GM18517 (cell line): ENCODE measurements around the gene DHX30.
"Not testable (repeated sequence)": the region's sequence is repeated elsewhere in the genome, so short reads cannot be mapped to it uniquely, and the experiment has no call there.

ENCODE experiments used
- ATAC-seq: cut with Tn5 transposase; IDR thresholded peaks from one replicate; pipeline ENCODE4 v1.9.1; 2021; ENCODE audit warnings: mild to moderate bottlenecking, moderate library complexity; ENCODE audit not compliant: unreplicated experiment

DHX30 gene

DNA sequence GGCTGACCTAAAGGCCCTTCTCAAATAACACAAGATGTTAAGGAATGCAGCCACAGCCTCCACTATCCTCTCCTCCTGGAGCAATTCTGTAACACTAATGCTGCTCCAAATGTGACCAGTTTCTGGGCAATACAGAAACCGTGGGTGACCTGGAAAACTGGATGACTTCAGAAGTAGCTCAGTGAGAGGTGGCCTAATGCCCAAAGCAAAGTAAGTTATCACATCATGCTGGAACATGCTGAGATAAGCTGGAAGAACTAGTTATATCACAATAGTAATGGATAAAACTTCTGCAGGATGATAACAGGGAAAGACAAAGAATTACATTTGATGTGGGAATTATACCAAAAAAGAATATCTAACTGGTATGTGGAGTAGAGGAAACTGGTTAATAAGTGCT lies 72.0 kb downstream of the DHX30 start:
- no peak for ATAC-seq

DNA sequence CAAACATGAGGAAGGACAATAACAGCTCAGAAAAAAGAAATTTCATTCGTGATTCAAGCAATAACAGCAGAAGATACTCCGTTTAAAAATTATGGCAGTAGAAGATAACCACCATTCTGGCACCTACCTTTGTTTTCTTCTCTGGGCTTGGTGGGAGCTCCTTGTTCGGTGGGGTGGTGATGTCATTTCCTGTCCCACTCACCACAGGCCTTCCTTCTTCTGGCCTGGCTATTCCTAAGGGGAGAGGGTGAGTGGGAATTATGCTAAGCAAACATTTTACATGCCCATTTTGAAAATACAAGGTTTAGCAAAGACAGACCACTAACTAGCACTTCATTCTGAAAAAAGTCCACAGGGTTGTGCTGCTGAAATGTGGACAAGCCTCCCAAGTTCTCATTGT lies 74.4 kb downstream of the DHX30 start:
- ATAC-seq: no peak

DNA sequence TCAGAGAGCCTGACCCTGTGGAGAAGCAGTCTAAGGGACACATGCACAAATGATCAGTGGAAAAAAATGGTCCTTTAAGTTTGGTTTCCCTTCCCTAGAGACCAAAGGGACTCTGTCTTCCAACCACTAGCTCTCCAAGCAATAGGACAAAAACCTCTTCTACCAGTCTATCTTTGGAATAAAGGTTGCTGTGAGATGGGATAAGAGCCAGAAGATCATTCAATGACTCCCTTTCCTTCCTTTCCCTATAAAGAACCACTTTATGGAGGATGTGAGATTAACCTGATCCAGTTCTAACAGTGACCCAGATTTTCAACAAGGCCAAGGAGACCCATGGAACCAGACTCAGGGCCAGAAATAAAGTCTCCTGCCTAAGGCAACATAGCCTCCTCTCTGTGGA lies 74.8 kb downstream of the DHX30 start:
- ATAC-seq: no peak

DNA sequence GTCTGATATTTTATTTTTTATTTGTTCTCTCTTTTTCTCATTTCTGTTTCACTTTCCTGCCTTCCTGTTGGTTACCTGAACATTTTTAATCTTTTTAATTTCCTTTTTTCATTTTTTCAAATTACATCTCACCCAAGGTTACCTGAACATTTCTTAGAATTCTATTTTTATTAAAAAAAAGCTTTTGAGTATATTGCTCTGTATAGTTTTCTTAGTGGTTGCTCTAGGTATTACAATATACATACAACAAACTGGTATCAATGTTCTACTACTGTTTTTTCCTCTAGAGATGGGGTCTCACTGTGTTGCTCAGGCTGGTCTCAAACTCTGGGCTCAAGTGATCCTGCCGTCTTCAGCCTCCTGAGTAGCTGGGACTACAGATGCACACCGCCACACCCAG lies 79.4 kb downstream of the DHX30 start:
- ATAC-seq: no peak

DNA sequence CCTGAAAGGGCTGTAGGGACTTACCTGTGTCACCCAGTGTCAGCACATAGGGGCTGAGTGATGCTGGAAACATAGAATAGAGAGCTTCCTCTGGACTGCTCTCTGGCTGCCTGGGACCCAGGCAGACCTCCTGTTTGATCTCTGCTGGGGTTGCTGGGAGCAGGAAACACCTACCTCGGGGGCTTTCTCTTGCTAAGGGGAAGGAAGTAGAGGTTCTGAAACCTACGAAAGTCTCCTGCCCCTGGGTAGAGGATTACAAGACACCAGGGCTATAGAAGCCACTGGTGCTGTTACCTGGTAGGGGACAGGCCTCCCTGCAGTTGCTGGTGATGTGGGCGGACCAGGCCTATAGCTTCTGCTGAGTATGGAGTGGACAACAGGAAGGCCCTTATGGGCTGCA lies 81.7 kb downstream of the DHX30 start:
- no peak for ATAC-seq

DNA sequence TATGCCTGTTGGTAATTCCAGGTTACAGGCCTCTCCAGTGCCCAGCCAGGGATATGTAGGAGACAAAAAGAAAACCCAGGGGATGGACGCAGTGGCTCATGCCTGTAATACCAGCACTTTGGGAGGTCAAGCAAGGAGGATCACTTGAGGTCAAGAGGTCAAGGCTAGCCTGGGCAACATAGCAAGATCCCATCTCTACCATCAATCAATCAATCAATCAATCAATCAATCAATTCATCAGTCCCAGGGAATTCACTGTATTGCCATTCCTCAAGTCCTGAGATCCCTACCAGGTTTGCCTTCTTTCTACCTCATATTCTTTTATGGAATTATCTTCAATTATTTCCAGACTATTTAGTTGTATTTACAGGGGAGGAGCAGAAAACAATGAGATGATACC lies 82.2 kb downstream of the DHX30 start:
- no peak for ATAC-seq

DNA sequence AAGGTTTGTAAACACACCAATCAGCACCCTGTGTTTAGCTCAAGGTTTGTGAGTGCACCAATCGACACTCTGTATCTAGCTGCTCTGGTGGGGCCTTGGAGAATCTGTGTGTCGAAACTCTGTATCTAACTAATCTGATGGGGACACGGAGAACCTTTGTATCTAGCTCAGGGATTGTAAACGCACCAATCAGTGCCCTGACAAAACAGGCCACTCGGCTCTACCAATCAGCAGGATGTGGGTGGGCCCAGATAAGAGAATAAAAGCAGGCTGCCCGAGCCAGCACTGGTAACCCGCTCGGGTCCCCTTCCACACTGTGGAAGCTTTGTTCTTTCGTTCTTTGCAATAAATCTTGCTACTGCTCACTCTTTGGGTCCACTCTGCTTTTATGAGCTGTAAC lies 85.1 kb downstream of the DHX30 start:
- not testable (repeated sequence) for ATAC-seq

DNA sequence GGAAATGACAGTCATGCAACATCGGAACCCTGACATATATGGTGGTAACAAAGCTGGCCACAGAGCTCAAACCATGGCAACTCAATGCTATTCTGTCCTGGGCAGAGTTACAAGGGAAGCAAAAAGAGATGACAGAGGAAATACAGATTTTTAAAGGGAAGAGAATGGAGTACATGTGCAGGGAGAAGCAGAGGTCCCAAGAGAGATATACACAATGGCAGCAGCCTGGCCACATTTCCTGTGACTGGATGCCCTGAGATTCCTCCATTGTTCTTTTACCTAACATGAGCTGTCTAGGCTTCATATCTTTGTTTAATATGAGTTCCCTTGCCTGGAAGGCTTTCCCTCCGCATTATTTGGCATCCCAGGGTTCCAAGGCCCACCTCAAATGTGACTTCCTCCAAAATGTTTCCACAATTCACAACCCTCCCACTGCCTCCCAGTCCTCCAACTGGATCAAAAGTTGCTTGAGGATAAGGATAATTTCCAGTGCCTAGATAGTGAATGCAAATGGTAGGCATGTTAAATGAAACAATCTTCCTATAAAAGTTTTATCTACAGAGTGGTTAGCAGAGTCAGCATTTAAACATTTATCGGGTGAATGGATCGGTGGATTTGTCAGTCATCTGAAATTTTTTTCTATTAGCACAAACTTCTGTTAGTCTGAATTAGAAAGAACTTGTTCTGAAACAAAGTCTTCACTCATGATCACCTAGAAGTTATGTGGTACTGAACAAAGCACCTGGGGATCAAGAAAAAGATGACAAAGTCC lies 86.2 kb downstream of the DHX30 start:
- ATAC-seq: no peak

DNA sequence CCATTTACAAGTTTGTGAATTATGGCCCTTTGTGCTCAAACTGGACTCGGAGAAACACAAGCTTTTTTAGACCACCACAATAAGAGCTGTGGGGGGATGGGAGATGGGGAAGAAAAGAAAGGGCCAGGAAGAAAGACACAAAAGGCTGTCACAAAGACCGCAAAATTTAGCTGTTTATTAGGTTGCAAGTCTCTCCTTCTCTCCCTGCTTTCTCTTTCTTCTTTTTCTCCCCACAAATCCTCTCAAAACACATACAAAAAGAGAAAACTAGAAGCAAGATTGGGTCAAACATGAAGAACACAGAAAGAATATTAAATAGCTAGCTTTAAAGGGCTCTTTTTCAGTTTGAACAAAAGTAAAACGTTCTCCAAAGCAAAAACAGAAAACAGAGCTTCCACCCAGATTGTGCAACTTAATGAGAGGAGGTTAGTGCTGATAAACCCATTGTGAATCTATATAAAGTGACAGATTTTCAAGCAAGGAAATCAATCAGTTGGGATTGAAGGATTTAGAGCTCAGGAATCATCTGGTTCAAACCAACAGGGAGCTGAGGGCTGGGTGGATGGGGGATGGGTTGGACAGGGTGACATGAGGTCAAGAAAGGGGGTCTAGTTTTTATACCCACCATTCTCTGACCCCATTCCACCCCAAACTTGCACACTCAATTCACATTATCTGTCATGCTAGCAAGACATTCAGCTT lies 87.3 kb downstream of the DHX30 start:
- ATAC-seq: no peak

DNA sequence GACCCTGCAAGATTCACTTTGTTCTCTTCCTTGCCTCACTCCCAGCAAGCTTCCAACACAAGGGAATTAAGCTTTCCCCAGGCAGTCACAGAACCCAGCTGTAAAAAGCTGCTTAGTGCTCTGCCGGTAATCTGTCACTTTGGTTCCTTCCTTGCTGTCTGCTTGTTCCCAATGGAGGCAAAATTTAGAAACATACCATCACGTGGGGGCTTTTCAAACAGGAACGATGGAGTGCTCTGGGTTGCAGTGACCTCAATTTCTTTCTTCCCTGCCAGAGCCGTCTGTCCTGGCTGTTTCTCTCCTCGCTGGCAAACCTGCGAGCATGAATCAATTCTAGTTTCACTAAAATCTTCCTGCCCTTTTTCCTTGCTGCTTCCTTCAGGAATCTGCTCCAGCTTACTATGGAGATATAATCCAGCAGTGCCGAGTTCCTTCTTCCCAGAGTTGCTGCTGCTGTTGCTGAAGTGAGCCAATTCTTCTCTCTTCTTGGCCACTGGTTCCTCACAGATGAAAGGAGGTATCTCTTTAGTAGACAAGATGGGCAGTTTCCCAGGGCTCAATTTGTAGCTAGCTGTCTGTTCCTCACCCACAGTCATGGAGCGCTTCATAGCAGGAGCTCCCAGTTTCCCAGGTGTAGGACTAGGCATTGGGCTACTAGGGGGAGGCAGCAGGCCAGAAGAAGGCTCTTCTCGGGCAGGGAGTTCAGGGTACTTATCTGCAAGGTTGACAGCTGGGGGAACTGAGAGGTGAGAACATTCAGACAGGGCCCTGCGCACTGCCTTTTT lies 88.1 kb downstream of the DHX30 start:
- ATAC-seq: no peak

DNA sequence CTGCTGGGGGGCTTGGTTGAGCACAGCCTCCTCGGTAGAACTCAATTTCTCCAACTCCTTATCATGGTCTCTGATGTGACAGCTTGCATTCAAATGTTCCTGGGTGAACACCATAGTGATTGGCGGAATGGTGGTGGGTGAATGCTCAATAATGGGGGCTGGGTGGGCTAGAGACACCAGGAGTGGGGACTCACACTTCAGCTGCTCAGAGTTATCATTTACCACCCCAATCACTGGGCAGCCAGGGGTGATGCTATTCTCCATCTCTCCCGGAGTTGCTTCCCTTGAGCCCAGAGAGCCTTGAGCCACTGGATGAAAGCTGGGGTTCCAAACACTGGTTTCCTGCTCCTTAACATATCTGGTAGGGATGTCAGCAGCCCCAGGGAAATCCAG lies 88.7 kb downstream of the DHX30 start:
- no peak for ATAC-seq

DNA sequence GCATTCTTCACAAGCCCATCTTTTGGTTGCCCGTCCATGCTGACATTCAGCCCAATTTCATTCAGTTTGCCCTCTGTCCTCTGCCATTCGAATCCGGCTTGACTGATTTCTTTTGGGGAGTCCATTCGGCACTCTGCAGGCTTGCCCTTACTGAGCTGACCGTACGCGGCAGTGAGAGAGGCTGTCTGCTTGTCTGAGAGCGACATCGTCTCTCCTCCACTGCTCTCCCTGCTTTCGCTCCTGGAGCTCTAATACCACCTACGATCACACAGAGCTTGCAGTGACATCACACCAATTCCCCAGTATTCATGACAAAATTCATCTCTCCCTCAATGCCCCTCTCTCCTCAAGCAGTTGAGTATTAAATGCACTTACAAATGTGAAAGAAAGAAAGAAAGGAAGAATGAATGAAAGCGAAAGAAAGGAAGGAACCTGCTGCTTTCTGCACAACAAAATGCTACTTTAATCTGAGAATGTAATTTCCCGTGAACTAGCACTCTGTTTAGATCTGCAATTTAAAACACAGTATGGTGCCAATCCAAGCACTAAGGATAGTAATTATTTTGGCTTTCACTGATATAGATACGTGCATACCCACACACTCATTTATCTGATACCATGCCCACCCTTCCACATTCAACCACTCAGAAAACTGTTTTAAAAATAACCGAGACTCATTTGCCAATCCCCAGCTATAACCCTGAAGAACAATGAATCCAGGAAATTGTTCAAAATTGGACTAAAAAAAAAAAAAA lies 89.5 kb downstream of the DHX30 start:
- no peak for ATAC-seq

DNA sequence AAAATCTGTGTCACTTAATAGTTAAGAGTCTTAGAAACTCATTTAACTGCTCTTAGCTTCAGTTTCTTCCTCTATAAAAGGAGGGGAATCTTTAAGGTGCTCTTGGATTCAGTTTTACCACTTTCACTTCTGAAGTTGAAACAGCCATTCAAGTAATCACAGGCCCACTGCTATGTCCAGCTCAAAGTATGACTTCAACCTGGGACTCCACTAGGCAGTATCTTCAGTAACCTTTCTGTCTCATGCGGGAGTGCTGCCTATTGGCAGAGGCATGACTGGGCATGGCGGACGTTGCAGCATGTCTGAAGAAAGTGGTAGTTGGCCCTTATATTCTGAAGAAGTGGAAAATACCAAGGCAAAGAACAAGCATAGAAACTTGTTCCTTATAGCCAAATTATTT lies 92.3 kb downstream of the DHX30 start:
- ATAC-seq: no peak

DNA sequence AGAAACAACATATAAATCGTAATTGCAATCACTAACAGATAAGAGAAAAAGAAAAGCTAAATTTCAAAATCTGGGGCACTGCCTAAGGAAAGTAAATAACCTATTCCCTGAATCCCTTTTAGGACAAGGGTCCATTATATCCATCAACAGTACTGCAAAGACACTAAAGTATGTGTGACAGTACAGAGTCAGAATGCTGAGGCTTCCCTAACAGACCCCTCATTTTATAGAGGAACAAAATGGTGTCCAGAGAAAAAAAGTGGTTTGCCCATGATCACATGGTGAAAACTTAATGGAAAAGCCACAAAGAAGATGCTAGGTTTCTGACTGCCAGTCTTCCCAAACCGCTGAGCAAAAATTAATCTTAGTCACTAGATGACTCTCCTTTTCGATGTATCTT lies 93.8 kb downstream of the DHX30 start:
- no peak for ATAC-seq

DNA sequence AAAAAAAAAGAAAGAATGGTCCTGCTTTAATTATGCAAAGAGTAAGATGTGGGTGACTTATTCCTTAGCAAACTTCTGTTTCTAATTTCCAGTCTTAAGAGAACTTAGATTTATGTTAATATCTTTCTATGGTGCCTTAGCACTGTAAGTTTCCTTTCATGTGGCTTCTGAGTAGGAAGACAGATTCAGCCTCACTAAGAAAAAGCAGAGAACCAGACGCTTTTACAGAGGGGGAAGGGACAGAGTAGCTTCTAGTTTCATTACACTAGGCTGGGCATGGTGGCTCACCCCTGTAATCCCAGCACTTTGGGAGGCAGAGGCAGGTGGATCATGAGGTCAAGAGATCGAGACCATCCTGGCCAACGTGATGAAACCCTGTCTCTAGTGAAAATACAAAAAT lies 95.0 kb downstream of the DHX30 start:
- no peak for ATAC-seq

DNA sequence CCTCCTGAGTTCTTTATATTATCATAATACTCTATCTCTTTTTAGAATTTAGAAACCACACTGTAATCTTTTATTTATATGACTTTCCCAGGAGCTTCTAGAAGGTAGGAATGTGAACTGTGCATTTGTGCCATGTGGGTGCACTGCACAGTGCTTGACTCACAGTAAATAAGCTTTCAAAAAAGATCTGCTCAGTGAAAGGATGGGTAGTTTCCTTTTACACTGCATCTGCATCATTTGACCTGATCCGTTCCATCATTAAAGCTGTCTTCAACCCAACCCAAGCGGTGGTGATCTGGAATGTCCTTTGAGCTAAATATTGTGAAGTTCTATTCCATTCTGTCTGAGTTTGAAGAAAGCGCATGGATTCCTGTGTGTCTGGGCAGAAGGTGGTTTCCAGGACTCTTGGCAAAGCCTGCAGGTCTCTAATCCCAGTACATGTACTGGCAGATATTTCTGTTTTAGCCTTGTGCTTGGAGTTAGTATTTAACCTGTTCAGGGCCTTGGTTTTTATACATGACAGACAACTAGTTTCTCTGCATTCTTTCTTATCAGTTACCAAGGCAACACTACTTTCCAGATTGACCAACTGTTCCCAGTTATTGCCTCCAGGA lies 96.7 kb downstream of the DHX30 start:
- no peak for ATAC-seq
